Right ventricle myocardium superior (tissue), 1 donor: ENCODE measurements around the gene PPME1. TPM values are rescaled to one million over a fixed set of nuclear protein-coding genes. Genes with fewer than 3 reads are reported as not detected.

Source experiments
- ATAC-seq: fragments of 200-7000 bp; cut with Tn5 transposase; one replicate; pipeline ENCODE4 v1.9.1; 2020; ENCODE audit warnings: mild to moderate bottlenecking; ENCODE audit not compliant: poor library complexity
- DNase-seq: peaks from one replicate; pipeline ENCODE4 v3.0.0-alpha.2; 2020
- intact Hi-C: fragments of 100-400 bp; cut with DNase I; formaldehyde crosslinking; loops from one replicate; pipeline ENCODE4 v1.11.2; 2022
- total RNA-seq: library from RNA; stranded (reverse); fragmentation: NEBNext Ultra II Directional; extraction: Animal tissue kit (Norgen Biotek cat#: 25700); gene quantifications from one replicate; pipeline ENCODE4 v1.2.1, GENCODE V29; 2021
- donor health status: DM: no; HTN: yes; CAD: no; lungs with severe emphysema.

PPME1 gene
- total RNA-seq, 1 donor from 2014 or later, result 24.9 TPM

- ATAC-seq, result no peak
- intact Hi-C loops, result no loop called here
Observed at GRCh38 chr11:74206746-74207145, 35.7 kb downstream of the PPME1 start.

GRCh38 chr11:74208507-74208906 lies 37.4 kb downstream of the PPME1 start:
- ATAC-seq (no peak), DNase-seq (no peak)
- intact Hi-C loops, result no loop called here

More at GRCh38 chr11:74206746-74207145, 35.7 kb downstream of the PPME1 start:
- no peak for DNase-seq

- intact Hi-C loops, result no loop called here
- no peak for DNase-seq
- no peak for ATAC-seq
Observed at GRCh38 chr11:74212533-74212932, 41.4 kb downstream of the PPME1 start.

- intact Hi-C loops, result no loop called here
- DNase-seq (no peak), ATAC-seq (no peak)
Observed at GRCh38 chr11:74220376-74220775, 49.3 kb downstream of the PPME1 start.

- intact Hi-C loops, result no loop called here
- DNase-seq, result no peak
- no peak for ATAC-seq
Observed at GRCh38 chr11:74221816-74222215, 50.7 kb downstream of the PPME1 start.

GRCh38 chr11:74225565-74225964 lies 54.5 kb downstream of the PPME1 start:
- no peak for DNase-seq
- no peak for ATAC-seq
- intact Hi-C loops, result no loop called here

- ATAC-seq (peak; percentile 86), DNase-seq (no peak)
- intact Hi-C loops, result no loop called here
Observed at GRCh38 chr11:74226907-74227306, 55.8 kb downstream of the PPME1 start.

- no peak for DNase-seq
Observed at GRCh38 chr11:74232311-74232950, 61.3 kb downstream of the PPME1 start.

GRCh38 chr11:74233683-74234082 lies 62.6 kb downstream of the PPME1 start:
- intact Hi-C loops, result no loop called here
- DNase-seq, result no peak
- no peak for ATAC-seq

More at GRCh38 chr11:74232311-74232950, 61.3 kb downstream of the PPME1 start:
- peak; percentile 57 for ATAC-seq
- intact Hi-C loops, result no loop called here

GRCh38 chr11:74235121-74235520 lies 64.0 kb downstream of the PPME1 start:
- intact Hi-C loops, result no loop called here
- no peak for DNase-seq
- no peak for ATAC-seq

GRCh38 chr11:74237541-74237940 lies 66.5 kb downstream of the PPME1 start:
- ATAC-seq (no peak), DNase-seq (no peak)
- intact Hi-C loops, result no loop called here

- intact Hi-C loops, result no loop called here
- DNase-seq (no peak), ATAC-seq (peak; percentile 69)
Observed at GRCh38 chr11:74238243-74238642, 67.2 kb downstream of the PPME1 start.

GRCh38 chr11:74248469-74248868 lies 77.4 kb downstream of the PPME1 start:
- ATAC-seq (no peak), DNase-seq (no peak)
- intact Hi-C loops, result no loop called here

GRCh38 chr11:74249496-74249895 lies 78.4 kb downstream of the PPME1 start:
- intact Hi-C loops, result no loop called here
- ATAC-seq (no peak), DNase-seq (no peak)

- intact Hi-C loops, result no loop called here
- no peak for ATAC-seq
- no peak for DNase-seq
Observed at GRCh38 chr11:74253361-74253760, 82.3 kb downstream of the PPME1 start.

- DNase-seq, result no peak
Observed at GRCh38 chr11:74255741-74256375, 84.8 kb downstream of the PPME1 start.

GRCh38 chr11:74256378-74257133 lies 85.5 kb downstream of the PPME1 start:
- no peak for ATAC-seq
- intact Hi-C loops, result loop anchor here (5.0 kb wide), 1 partner anchor 191 kb away; no protein-coding TSS in a partner anchor
- DNase-seq, result no peak

More at GRCh38 chr11:74255741-74256375, 84.8 kb downstream of the PPME1 start:
- intact Hi-C loops, result loop anchor here (5.0 kb wide), 1 partner anchor 191 kb away; no protein-coding TSS in a partner anchor
- peak; percentile 75 for ATAC-seq

- intact Hi-C loops, result loop anchor here (5.0 kb wide), 1 partner anchor 189 kb away; no protein-coding TSS in a partner anchor
- DNase-seq (peak; percentile 69), ATAC-seq (peak; percentile 67)
Observed at GRCh38 chr11:74257959-74258553, 87.0 kb downstream of the PPME1 start.

- ATAC-seq (no peak), DNase-seq (no peak)
- intact Hi-C loops, result no loop called here
Observed at GRCh38 chr11:74262725-74263124, 91.6 kb downstream of the PPME1 start.
